Calu3 (cell line): ENCODE data around the gene PNPLA1. TPM values are rescaled to one million over a fixed set of nuclear protein-coding genes. Genes with fewer than 3 reads are reported as not detected.
A peak's percentile ranks its signal among the peaks of the same experiment; 100 is the strongest.
"Not testable (repeated sequence)": the region's sequence is repeated elsewhere in the genome, so short reads cannot be mapped to it uniquely, and the experiment has no call there.

Source experiments
- BruUV-seq: library from RNA; stranded (reverse); fragments of 400-500 nt; replicated peaks from 2 replicates; lab custom pipeline; 2021; lab: Mats Ljungman, UMichigan
- CTCF ChIA-PET: fragments of 300-600 bp; sonication (Branson Sonifier 250); formaldehyde crosslinking; loops from one replicate; lab custom pipeline; 2022; ENCODE audit warnings: antibody characterized with exemption; lab: Charles Lee
- DNase-seq: peaks from one replicate; pipeline ENCODE4 v3.0.0; 2022
- H3K27ac Mint-ChIP-seq: one replicate; pipeline ENCODE4 v1.8.0; 2022; ENCODE audit warnings: mixed read lengths; ENCODE audit not compliant: unreplicated experiment
- H3K27me3 Mint-ChIP-seq: one replicate; pipeline ENCODE4 v1.8.0; 2022; ENCODE audit warnings: mixed read lengths; ENCODE audit not compliant: unreplicated experiment
- H3K36me3 Mint-ChIP-seq: one replicate; pipeline ENCODE4 v1.8.0; 2022; ENCODE audit warnings: mild to moderate bottlenecking, moderate library complexity, mixed read lengths; ENCODE audit not compliant: insufficient read depth, unreplicated experiment
- H3K4me1 Mint-ChIP-seq: one replicate; pipeline ENCODE4 v1.8.0; 2022; ENCODE audit warnings: mild to moderate bottlenecking, low read depth, mixed read lengths; ENCODE audit not compliant: unreplicated experiment
- H3K4me3 Mint-ChIP-seq: one replicate; pipeline ENCODE4 v1.8.0; 2022; ENCODE audit warnings: mild to moderate bottlenecking, low read depth, moderate library complexity, mixed read lengths; ENCODE audit not compliant: unreplicated experiment
- H3K9me3 Mint-ChIP-seq: one replicate; pipeline ENCODE4 v1.8.0; 2022; ENCODE audit warnings: low read depth, mixed read lengths; ENCODE audit not compliant: unreplicated experiment
- intact Hi-C: fragments of 100-400 bp; cut with micrococcal nuclease; formaldehyde crosslinking; loops from one replicate; pipeline ENCODE4 v1.10.0; 2022; ENCODE audit not compliant: unreplicated experiment
- total RNA-seq: library from RNA; stranded (reverse); gene quantifications from 2 replicates; pipeline ENCODE4 v1.2.3, GENCODE V29; 2022
- TF ChIP-seq, protein P1 (sequence below): fragments of 200-600 bp; IDR thresholded peaks from one replicate; pipeline ENCODE4 v1.8.0; 2022; ENCODE audit warnings: antibody characterized with exemption; ENCODE audit not compliant: unreplicated experiment

PNPLA1 gene
- total RNA-seq, 1 experiment from 2014 or later = 0.19 TPM

DNA sequence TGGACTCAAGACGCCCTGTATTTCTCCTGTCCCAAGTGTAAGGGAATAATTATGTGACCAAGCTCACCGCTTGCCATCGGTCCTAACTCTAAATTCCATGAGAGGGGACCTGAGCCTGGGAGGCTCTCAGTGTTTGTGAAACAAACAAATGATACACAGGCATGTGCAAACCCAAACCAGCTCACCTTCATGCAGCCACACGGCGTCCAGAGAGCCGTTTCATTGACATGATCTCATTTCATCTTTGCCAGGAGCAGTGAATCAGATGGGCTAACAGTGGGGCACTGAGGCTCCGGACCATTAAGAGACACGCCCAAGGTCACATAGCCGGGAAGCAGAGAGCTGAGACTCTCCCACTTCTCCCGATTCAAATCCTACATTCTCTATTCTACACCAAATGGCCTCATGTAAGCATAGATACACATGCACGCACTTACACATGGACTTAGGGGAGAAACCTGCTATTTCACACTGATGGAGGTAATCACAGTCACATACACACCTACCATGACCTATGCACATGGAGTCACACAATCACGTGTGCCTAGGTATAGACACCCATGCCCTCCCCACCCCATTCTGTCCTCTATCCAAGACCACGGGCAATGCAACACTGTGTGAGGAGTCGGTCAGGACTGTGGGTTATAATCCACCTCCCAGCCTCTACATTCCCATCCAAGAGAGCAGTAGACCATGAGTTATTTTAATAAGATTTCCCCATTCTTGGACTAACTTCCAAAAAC is 65.8 kb downstream of the PNPLA1 start:
- H3K27me3 Mint-ChIP-seq = peaks cover 25% of the 10 kb centered on the region
- no peaks in the 10 kb centered on the region for H3K9me3 Mint-ChIP-seq
- no TSS peak for BruUV-seq
- H3K27ac Mint-ChIP-seq = peak overlapping the region; percentile 1
- H3K4me3 Mint-ChIP-seq = peak overlapping the region; percentile 48
- peaks cover under 1% of the 10 kb centered on the region for H3K36me3 Mint-ChIP-seq
- DNase-seq = no peak
- TF ChIP-seq, protein P1, sequence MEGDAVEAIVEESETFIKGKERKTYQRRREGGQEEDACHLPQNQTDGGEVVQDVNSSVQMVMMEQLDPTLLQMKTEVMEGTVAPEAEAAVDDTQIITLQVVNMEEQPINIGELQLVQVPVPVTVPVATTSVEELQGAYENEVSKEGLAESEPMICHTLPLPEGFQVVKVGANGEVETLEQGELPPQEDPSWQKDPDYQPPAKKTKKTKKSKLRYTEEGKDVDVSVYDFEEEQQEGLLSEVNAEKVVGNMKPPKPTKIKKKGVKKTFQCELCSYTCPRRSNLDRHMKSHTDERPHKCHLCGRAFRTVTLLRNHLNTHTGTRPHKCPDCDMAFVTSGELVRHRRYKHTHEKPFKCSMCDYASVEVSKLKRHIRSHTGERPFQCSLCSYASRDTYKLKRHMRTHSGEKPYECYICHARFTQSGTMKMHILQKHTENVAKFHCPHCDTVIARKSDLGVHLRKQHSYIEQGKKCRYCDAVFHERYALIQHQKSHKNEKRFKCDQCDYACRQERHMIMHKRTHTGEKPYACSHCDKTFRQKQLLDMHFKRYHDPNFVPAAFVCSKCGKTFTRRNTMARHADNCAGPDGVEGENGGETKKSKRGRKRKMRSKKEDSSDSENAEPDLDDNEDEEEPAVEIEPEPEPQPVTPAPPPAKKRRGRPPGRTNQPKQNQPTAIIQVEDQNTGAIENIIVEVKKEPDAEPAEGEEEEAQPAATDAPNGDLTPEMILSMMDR = no peak
- intact Hi-C loops = no loop called here
- H3K4me1 Mint-ChIP-seq = peaks cover 32% of the 10 kb centered on the region
- CTCF ChIA-PET = interaction anchor here (0.9 to 1.6 kb wide), 4 partner anchors 15 to 33 kb away, joined by 3 to 8 read pairs (median 3); no protein-coding TSS in a partner anchor

DNA sequence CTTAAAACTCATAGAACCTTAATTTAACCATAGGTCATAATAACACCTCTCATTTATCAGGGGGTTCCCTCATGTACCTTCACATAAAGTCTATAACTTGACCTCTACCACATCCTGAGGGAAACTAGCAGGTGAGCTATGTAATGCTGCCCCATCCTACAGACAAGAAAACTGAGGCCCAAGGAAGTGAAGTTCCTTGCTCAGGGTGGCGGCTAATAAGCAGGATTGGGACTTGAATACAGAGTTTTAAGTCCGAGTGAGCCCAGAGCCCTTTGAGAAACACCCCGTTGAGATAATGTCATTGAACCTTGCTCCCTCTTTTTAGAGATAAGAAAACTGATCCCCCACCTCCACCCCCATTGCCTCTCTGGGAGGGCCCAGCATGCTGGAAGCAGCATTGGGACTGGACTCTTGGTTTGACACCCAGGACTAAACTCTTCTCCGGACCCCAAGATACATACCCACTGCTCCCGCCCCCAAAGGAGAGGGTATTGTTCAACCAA is 66.4 kb downstream of the PNPLA1 start:
- TSS peak; percentile 69 for BruUV-seq
- no peak for DNase-seq
- H3K9me3 Mint-ChIP-seq = no peaks in the 10 kb centered on the region
- TF ChIP-seq, protein P1 = no peak
- no peak overlapping the region for H3K27ac Mint-ChIP-seq
- H3K36me3 Mint-ChIP-seq = peaks cover 5% of the 10 kb centered on the region
- peaks cover 37% of the 10 kb centered on the region for H3K4me1 Mint-ChIP-seq
- no peak overlapping the region for H3K4me3 Mint-ChIP-seq
- CTCF ChIA-PET = interaction anchor here (1.1 to 1.8 kb wide), 2 partner anchors 22 to 34 kb away, joined by 5 read pairs; no protein-coding TSS in a partner anchor
- intact Hi-C loops = no loop called here
- peaks cover 25% of the 10 kb centered on the region for H3K27me3 Mint-ChIP-seq

DNA sequence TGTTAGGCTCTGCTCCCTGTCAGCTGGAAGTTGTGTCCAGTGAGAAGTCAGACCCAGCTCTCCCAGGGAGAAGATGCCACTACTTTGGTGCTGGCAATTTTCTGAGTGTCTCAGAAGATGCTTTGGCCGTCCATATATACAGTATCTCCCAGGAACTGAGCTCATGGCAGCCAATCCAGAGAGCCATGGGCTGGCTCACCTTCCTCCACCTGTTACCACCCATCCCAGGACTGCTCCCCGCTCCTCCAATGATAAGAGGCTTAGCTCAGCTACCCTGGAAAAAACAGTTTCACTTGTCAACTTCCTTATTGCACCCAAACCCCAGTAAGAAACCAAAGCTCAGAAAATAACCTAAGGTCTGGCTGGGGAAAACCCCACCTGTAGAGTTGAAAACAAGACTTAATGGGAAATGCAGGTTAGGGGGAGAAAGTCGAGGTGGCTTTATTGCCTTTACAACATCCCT is 67.0 kb downstream of the PNPLA1 start, which contains the start of gene BNIP5:
TSS of gene BNIP5 (minus strand) at position 110 of the 463 bp plus-strand sequence. CDS start 6,198 bp downstream, outside the sequence.
- peaks cover 37% of the 10 kb centered on the region for H3K4me1 Mint-ChIP-seq
- no TSS peak for BruUV-seq
- no peaks in the 10 kb centered on the region for H3K9me3 Mint-ChIP-seq
- intact Hi-C loops = no loop called here
- TF ChIP-seq, protein P1 = no peak
- CTCF ChIA-PET = interaction anchor here (1.1 to 1.8 kb wide), 3 partner anchors 22 to 34 kb away, joined by 3 to 5 read pairs (median 5); no protein-coding TSS in a partner anchor
- H3K27ac Mint-ChIP-seq = no peak within 1 kb of the TSS
- peaks cover 25% of the 10 kb centered on the region for H3K27me3 Mint-ChIP-seq
- peak; percentile 27 for DNase-seq
- H3K36me3 Mint-ChIP-seq = peaks cover 5% of the 10 kb centered on the region
- no peak within 1 kb of the TSS for H3K4me3 Mint-ChIP-seq

DNA sequence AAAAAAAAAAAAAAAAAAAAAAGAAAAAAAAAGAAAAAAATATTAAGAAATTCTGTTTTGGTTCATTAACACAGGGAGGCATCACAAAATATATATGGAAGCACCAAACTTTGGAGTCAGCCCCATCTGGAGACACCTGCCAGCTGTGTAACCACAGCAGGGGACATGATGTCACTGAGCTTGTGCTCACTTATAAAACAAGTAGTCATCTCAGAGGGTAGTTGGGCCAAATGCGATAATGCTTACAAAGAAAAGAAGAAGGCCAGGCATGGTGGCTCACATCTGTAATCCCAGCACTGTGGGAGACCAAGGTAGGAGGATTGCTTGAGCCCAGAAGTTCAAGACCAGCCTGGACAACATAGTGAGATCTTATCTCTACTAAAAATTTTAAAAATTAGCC is 68.0 kb downstream of the PNPLA1 start:
- H3K36me3 Mint-ChIP-seq = peaks cover 5% of the 10 kb centered on the region
- H3K4me3 Mint-ChIP-seq = no peak overlapping the region
- CTCF ChIA-PET = interaction anchor here (0.7 to 1.8 kb wide), 3 partner anchors 21 to 103 kb away, joined by 3 to 5 read pairs (median 4); no protein-coding TSS in a partner anchor
- H3K9me3 Mint-ChIP-seq = no peaks in the 10 kb centered on the region
- intact Hi-C loops = no loop called here
- H3K27me3 Mint-ChIP-seq = peaks cover 19% of the 10 kb centered on the region
- no TSS peak for BruUV-seq
- no peak for DNase-seq
- TF ChIP-seq, protein P1 = no peak
- peaks cover 37% of the 10 kb centered on the region for H3K4me1 Mint-ChIP-seq
- H3K27ac Mint-ChIP-seq = no peak overlapping the region

DNA sequence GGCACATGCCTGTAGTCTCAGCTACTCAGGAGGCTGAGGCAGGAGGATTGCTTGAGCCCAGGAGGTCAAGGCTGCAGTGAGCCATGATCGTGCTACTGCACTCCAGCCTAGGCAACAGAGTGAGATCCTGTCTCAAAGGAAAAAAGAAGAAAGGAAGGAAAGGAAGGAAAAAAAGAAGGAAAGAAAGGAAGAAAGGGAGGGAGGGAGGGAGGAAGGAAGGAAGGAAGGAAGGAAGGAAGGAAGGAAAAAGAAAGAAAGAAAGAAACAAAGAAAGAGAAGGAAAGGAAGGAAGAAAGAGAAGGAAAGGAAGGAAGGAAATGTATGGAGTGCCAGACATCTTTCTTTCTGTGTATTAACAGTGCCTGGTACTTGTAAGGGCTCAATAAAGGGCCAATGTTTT is 68.4 kb downstream of the PNPLA1 start:
- Mint-ChIP-seq H3K27me3 (peaks cover 16% of the 10 kb centered on the region), H3K4me1 (peaks cover 37% of the 10 kb centered on the region)
- H3K9me3 Mint-ChIP-seq, DNase-seq, H3K4me3 Mint-ChIP-seq, H3K36me3 Mint-ChIP-seq, intact Hi-C loops, H3K27ac Mint-ChIP-seq, BruUV-seq: not testable (repeated sequence)
- CTCF ChIA-PET = interaction anchor here (1.6 kb wide), 1 partner anchor 24 kb away, joined by 3 read pairs; no protein-coding TSS in a partner anchor
